Stimulated activated CD4-positive, alpha-beta T cell treated with anti-CD3 and anti-CD28 coated beads, TNF-alpha, amount 100 ng/mL, for 1 hour (primary cell): Measurements from ENCODE around the gene ZC3H18.

Experiments used
- DNase-seq, 3 donors: peaks; one replicate each; pipeline ENCODE4 v3.0.0-alpha.2; 2020; ENCODE audit warnings: low read depth in 3 of 3, low spot score in 1 of 3

ZC3H18 gene

GRCh38 chr16:88578446-88579313 lies 8.5 kb downstream of the ZC3H18 start:
- no peak for DNase-seq

- DNase-seq, result no peak
Measured at GRCh38 chr16:88580371-88580770, 10.2 kb downstream of the ZC3H18 start.

GRCh38 chr16:88581033-88581432 lies 10.8 kb downstream of the ZC3H18 start:
- no peak for DNase-seq

- no peak for DNase-seq
Measured at GRCh38 chr16:88582912-88583575, 12.8 kb downstream of the ZC3H18 start.

GRCh38 chr16:88584676-88585075 lies 14.5 kb downstream of the ZC3H18 start:
- DNase-seq, result no peak

GRCh38 chr16:88585269-88585668 lies 15.1 kb downstream of the ZC3H18 start:
- no peak for DNase-seq

GRCh38 chr16:88585927-88586581 lies 15.9 kb downstream of the ZC3H18 start:
- DNase-seq, result no peak

- DNase-seq, result no peak
Measured at GRCh38 chr16:88588148-88588547, 17.9 kb downstream of the ZC3H18 start.

- DNase-seq, result no peak
Measured at GRCh38 chr16:88588754-88589153, 18.6 kb downstream of the ZC3H18 start.

GRCh38 chr16:88589441-88589840 lies 19.2 kb downstream of the ZC3H18 start:
- no peak for DNase-seq

- no peak for DNase-seq
Measured at GRCh38 chr16:88591577-88592021, 21.4 kb downstream of the ZC3H18 start.

GRCh38 chr16:88593061-88593460 lies 22.9 kb downstream of the ZC3H18 start:
- no peak for DNase-seq

GRCh38 chr16:88593489-88593888 lies 23.3 kb downstream of the ZC3H18 start:
- no peak for DNase-seq

- DNase-seq, result no peak
Measured at GRCh38 chr16:88593910-88594309, 23.7 kb downstream of the ZC3H18 start.

- no peak for DNase-seq
Measured at GRCh38 chr16:88595101-88595500, 24.9 kb downstream of the ZC3H18 start.

- no peak for DNase-seq
Measured at GRCh38 chr16:88595921-88596320, 25.7 kb downstream of the ZC3H18 start.

- DNase-seq, result no peak
Measured at GRCh38 chr16:88596483-88596882, 26.3 kb downstream of the ZC3H18 start.

GRCh38 chr16:88597856-88598491 lies 27.8 kb downstream of the ZC3H18 start:
- no peak for DNase-seq

- no peak for DNase-seq
Measured at GRCh38 chr16:88599092-88599733, 29.0 kb downstream of the ZC3H18 start.

- DNase-seq, result no peak
Measured at GRCh38 chr16:88599825-88600538, 29.8 kb downstream of the ZC3H18 start.
